ENCODE data around the gene FAM107B.
A peak's percentile ranks its signal among the peaks of the same experiment; 100 is the strongest.

The FAM107B gene

GRCh38 chr10:14572811-14573210, 201.9 kb downstream of the FAM107B start:
- DNase-seq = no peak

DNA sequence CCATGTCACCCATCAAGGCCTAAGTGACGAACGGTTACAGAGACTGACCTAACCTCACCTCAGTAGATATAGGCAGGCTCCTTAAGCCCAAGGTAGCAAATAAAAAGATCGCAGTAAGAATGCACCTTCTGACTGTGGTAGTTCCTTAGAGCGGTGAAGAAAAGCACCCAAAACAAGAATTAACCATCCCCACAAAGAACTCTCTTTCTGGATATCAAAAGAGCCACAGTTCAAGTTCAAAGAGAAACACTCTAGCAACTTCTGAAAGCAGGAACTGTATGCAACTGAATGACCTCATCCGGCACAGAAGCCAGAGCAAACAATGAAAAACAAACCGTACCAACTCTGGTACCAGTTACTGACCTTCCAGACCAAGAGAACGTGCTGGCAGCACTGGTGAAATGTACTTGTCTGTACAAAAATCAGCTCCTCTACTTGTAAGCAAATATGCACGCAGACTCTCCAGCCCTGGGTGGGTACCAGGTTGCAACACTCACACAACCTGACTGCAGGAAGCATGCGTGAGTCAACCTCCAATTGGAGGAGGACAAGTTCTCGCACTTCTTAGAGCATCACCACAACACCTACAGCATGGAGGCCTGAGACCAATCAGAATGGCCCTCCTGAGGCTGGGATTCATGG, 202.7 kb downstream of the FAM107B start:
- peak; percentile 68 for DNase-seq

GRCh38 chr10:14570800-14571199, 203.9 kb downstream of the FAM107B start:
- DNase-seq = no peak

DNA sequence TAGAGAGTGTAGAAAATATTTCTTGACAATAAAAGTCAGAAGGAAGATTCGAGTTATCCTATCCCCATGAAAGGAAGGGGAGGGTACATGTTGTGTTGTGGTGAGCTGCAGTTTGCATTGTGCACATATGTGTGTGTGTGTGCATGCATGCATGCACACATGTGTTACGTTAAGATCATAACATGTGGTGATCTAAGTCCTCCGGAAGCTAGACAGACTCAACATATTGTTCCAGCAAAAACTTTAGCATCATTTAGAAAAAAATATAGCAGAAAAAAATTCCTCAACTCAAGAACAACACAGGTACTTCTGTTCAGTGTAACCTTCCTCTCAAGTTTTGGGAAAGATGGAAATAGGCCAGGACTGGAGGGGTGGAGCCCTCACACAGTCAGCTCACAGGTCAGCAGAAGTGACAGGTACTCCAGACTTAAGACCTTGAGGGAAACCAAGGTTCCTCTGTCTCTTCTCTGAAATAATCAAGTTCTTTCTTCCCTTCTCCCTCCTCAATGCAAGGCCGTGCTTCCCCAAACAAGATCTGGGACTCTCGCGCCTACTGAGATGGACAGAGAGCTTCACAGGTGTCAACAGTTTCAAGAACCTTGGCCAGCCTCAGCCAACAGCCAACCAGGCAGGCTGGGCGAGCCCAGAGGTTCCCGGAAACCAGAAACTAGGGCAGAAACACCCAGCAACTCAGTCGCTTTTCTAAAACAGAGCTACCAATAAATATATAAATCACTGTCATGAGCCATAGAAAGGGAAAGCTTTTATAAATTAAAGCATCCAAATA, 205.2 kb downstream of the FAM107B start:
- DNase-seq = no peak

GRCh38 chr10:14567421-14567820, 207.3 kb downstream of the FAM107B start:
- no peak for DNase-seq

DNA sequence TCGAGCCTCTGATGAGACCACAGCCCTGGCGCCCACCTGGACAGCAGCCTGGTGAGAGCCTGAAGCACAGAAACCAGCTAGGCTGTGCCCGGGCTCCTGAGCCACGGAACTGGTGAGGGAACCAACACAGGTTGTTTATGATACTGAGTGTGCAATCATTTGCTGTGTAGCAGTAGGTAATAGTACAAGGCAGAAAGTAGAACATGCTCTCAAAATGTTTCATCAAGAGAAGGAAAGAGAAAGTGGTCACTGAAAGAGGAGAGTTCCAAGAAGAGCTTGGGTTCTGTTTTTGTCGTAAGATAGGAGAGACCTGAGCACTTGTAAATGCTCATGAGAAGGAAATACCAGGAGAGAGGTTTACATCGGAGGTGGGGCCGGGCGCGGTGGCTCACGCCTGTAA, 208.2 kb downstream of the FAM107B start:
- DNase-seq = no peak

GRCh38 chr10:14565199-14565598, 209.5 kb downstream of the FAM107B start:
- DNase-seq = no peak

DNA sequence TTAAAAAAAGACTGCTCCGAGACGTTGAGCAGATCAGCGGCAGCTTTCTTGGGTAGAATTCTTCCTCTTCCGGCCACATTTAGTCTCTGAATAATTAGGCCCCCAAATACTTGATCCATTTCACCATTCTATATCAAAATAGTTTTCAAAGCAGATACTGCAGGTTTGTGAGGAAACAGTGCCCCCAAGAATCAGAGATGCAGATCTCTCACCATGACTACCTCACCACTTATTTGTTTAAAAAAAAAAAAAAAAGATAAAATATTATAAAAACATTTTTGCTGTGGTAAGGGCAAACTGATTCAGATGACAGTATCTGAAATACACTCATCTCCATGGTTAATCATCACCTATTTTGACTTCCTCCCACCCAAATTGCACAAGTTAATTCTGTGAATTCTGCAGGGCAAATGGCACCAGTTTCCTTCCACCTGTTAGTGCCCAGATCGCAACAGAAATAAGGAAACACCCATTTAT, 210.4 kb downstream of the FAM107B start:
- DNase-seq = no peak

DNA sequence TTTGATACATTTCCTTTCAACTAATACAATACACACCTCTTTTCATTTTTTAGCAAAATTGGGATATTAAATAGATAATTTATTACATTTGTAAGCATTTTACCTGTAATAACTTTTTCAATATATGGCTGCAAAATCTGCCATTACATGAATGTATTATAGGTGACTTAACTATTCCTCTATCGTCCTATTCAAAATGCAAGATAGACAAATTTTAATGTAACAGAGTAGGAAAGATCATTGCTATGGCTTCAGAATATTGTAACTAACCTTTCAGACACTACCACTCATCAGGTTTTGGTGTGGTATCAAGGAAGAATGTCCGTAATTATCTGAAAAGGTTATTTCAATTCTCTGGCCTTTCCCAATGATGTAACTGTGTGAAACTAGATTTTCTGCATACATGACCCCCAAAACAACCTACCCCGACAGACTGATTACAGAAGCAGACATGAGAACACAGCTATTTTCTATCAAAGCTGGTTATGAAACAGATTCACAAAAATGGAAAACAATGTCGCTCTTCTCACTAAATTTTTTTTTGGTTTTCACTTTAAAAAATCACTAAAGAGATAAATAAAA, 211.2 kb downstream of the FAM107B start:
- no peak for DNase-seq

DNA sequence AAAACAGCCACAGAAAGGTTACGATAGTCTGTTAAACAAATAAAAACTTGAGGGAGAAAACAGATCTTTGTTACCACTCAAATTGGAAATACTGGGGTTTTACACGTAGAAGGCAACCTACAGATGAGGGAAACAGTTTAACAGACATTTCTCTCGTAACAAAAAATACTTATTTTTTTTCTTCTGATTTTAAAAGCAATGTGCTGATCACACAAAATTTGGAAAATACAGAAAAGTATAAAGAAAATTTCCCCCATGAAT, 211.7 kb downstream of the FAM107B start:
- DNase-seq = no peak

GRCh38 chr10:14562218-14563075, 212.2 kb downstream of the FAM107B start:
- DNase-seq = no peak

DNA sequence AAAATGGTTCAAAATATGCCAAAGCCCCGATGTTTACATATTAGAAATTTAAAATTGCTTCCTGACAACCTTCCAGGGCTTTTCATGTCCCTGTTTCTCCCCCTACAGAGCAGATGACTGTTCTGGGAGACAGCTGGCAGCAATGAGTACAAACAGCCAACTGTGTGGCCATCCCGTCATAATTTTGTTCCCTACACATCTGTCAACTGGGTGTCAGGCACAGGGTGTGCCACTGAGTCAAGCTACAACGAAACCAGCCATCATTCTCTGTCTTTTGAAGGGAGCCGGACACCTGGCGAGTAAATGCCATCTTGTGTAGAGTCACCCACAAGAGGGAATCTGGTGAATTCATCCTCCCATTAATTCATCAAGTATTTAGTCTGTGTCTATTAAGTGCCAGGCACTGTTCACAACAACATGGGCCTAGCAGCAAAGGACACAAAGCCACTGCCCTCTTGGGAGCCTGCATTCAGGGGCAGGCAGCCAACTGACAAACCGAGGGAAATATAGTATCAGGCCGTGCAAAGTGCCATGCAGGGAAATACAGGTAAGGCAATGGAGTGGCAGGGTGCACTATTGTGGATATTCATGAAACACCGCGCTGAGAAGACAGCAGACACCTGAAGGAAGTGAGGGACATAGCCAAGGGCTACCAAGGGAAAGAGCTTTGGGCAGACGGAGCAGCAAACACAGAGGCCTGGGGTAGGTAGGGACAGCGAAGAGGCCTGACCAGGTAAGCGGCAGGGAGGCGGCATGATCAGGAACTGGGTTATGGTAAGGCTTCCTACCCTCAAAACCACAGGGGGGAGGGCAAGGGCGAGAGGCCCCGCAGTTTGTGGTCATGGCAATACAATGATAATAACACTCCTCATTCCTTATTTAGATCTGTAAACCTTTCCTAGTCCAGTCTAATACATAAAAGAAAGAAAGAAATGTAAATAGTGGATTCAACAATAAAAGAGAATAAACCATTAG, 213.6 kb downstream of the FAM107B start:
- DNase-seq = no peak

DNA sequence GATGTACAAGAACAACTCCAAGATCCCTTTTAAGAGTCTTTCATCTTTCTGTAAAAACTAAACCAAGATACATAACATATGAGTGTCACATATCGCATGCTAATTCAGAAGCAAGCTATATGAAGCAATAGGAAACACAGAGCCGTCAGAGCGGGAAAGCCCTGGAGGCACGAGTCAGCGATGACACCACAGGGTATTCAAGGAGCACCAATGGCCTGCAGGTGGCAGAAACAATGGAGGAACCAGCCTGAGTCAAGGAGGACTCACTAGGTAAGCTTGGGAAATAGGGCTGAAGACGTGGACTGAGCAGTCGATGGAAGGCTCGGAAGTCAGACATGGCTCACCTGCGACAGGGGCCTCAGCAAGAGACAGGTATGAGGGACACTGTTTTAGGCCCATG, 214.4 kb downstream of the FAM107B start:
- DNase-seq = peak; percentile 80

DNA sequence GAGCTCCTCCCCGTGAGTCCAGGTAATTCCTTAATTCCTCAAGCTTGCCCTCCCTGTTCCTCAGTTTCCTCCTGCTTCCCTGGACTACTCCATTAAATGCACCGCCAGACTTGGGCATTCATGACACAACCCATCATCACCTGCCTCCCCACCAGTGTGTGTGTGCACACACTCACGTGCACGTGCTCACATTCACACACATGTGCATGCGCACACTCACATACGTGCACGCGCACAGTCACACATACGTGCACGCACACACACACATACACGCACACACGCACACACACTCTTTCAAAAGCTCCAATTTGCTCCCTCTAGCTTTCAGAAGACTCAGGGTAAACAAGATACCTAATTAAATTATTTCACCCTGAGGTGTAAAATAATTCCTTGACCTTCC, 216.7 kb downstream of the FAM107B start:
- no peak for DNase-seq

GRCh38 chr10:14557567-14557966, 217.1 kb downstream of the FAM107B start:
- no peak for DNase-seq

- no peak for DNase-seq
Measured at GRCh38 chr10:14556285-14556956, 218.3 kb downstream of the FAM107B start.

DNA sequence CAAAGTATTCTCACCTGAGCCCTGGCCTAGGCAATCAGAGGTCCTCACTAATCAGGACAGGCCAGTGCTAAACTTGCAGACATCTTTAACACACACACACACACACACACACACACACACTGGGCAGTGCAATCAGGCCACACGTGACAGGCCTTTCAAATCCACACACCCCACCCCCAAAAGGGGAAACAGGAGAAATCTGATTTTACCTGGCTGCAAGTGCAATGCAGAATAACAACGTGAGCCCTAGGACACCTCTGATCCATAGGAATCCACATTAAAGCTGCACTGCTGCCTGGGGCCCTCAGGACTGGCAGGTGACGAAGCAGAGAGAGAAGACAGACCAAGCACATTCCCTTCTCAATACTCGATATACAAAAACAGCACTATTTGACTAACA, 218.9 kb downstream of the FAM107B start:
- no peak for DNase-seq

- no peak for DNase-seq
Measured at GRCh38 chr10:14554491-14555205, 220.0 kb downstream of the FAM107B start.

GRCh38 chr10:14554091-14554490, 220.6 kb downstream of the FAM107B start:
- DNase-seq = no peak

DNA sequence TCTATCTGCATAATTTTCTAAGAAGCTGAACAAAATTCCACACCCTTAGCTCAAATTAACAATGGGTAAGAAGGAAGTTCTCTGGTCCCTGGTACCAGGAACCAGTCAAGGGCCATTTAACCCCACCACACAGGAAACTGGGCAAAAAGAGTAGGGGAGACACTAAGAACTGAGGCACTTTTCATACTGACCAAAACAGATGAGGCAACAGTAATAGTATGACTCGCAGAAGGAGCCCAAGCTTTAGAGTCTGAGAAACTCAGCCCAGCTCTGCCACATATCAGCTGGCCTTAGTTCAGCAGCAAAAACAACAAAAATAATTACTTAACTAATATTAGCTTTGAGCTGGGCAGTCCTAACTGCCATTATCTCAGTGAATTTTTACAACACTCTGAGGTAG, 221.2 kb downstream of the FAM107B start:
- DNase-seq = no peak

DNA sequence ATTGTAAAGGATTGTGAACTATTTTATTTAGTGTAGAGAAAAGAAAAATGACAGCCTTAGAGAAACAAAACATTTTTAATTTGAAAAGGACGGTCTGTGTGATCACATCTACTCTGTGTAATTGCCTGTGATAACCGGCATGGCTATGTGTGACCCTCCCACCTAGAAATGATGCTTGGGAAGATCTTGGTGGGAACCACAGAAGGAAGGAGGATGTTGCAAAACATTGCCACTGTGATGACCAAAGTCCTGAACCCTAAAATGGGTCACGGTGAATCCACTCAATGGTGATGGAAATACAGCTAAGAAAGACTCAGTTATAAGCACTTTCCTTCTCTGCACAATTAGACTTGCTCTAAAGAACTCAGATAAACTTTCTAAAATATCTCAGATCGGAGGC, 222.7 kb downstream of the FAM107B start:
- no peak for DNase-seq
